ENCODE measurements around the gene MAP6.
A peak's percentile ranks its signal among the peaks of the same experiment; 100 is the strongest.

The MAP6 gene

GRCh38 chr11:75582895-75583717 lies 85.7 kb downstream of the MAP6 start:
- Histone ChIP-seq H3K27me3 (replicated peaks) (no peaks in the 10 kb centered on the region), H3K36me3 (replicated peaks) (no peaks in the 10 kb centered on the region), H3K27ac (peak overlapping the region; percentile 42), H3K4me3 (ENCODE audit: low read depth, low read length) (peak overlapping the region; percentile 65)
- DNase-seq, result peak; percentile 44
- peak; percentile 62 for TF ChIP-seq CTCF (IDR thresholded peaks at IDR 0.05; ENCODE audit: low read depth, low read length, missing control alignments)
- in situ Hi-C loops (cut with HindIII; ENCODE audit: low pct_ligation_motif_present, low sequenced_read_pairs), result no loop called here

- no peak for TF ChIP-seq CTCF (IDR thresholded peaks at IDR 0.05; ENCODE audit: low read depth, low read length, missing control alignments)
- peak overlapping the region; percentile 42 for H3K27ac ChIP-seq
- in situ Hi-C loops (cut with HindIII; ENCODE audit: low pct_ligation_motif_present, low sequenced_read_pairs), result no loop called here
- H3K27me3 ChIP-seq (replicated peaks), result no peaks in the 10 kb centered on the region
- H3K36me3 ChIP-seq (replicated peaks), result no peaks in the 10 kb centered on the region
- peak overlapping the region; percentile 65 for H3K4me3 ChIP-seq (ENCODE audit: low read depth, low read length)
- no peak for DNase-seq
Measured at GRCh38 chr11:75582506-75582894, 86.3 kb downstream of the MAP6 start.

- Histone ChIP-seq H3K27ac (no peak overlapping the region), H3K27me3 (replicated peaks) (no peaks in the 10 kb centered on the region), H3K4me3 (ENCODE audit: low read depth, low read length) (no peak overlapping the region), H3K36me3 (replicated peaks) (no peaks in the 10 kb centered on the region)
- in situ Hi-C loops (cut with HindIII; ENCODE audit: low pct_ligation_motif_present, low sequenced_read_pairs), result no loop called here
- no peak for DNase-seq
- TF ChIP-seq CTCF (IDR thresholded peaks at IDR 0.05; ENCODE audit: low read depth, low read length, missing control alignments), result no peak
Measured at GRCh38 chr11:75579841-75580240, 89.0 kb downstream of the MAP6 start.

- in situ Hi-C loops (cut with HindIII; ENCODE audit: low pct_ligation_motif_present, low sequenced_read_pairs), result no loop called here
- TF ChIP-seq CTCF (IDR thresholded peaks at IDR 0.05; ENCODE audit: low read depth, low read length, missing control alignments), result no peak
- Histone ChIP-seq H3K27ac (no peak overlapping the region), H3K27me3 (replicated peaks) (no peaks in the 10 kb centered on the region), H3K4me3 (ENCODE audit: low read depth, low read length) (no peak overlapping the region), H3K36me3 (replicated peaks) (peaks cover 8% of the 10 kb centered on the region)
- no peak for DNase-seq
Measured at GRCh38 chr11:75578977-75579376, 89.9 kb downstream of the MAP6 start.

GRCh38 chr11:75577207-75577606 lies 91.6 kb downstream of the MAP6 start:
- Histone ChIP-seq H3K4me3 (ENCODE audit: low read depth, low read length) (no peak overlapping the region), H3K27me3 (replicated peaks) (no peaks in the 10 kb centered on the region), H3K36me3 (replicated peaks) (peaks cover 25% of the 10 kb centered on the region), H3K27ac (no peak overlapping the region)
- peak; percentile 73 for TF ChIP-seq CTCF (IDR thresholded peaks at IDR 0.05; ENCODE audit: low read depth, low read length, missing control alignments)
- in situ Hi-C loops (cut with HindIII; ENCODE audit: low pct_ligation_motif_present, low sequenced_read_pairs), result no loop called here
- DNase-seq, result no peak

GRCh38 chr11:75576499-75576918 lies 92.3 kb downstream of the MAP6 start:
- in situ Hi-C loops (cut with HindIII; ENCODE audit: low pct_ligation_motif_present, low sequenced_read_pairs), result no loop called here
- DNase-seq, result peak; percentile 56
- peak overlapping the region; percentile 4 for H3K27ac ChIP-seq

More at GRCh38 chr11:75576499-75576918, 92.3 kb downstream of the MAP6 start:
- no peak overlapping the region for H3K4me3 ChIP-seq (ENCODE audit: low read depth, low read length)
- no peaks in the 10 kb centered on the region for H3K27me3 ChIP-seq (replicated peaks)
- peaks cover 32% of the 10 kb centered on the region for H3K36me3 ChIP-seq (replicated peaks)
- no peak for TF ChIP-seq CTCF (IDR thresholded peaks at IDR 0.05; ENCODE audit: low read depth, low read length, missing control alignments)
